ENCODE measurements around the gene DDX4.

DDX4 gene

GRCh38 chr5:55853818-55854217 lies 116.0 kb downstream of the DDX4 start:
- H3K9me3 ChIP-seq (ENCODE audit: insufficient read depth, low read depth, low read length): no peaks in the 10 kb centered on the region
- no peak overlapping the region for H3K9ac ChIP-seq (ENCODE audit: low read depth, low read length)
- 89% methylated on average over 2 of the region's 3 CpGs for WGBS
- H3K36me3 ChIP-seq (ENCODE audit: insufficient read depth, low read length): no peaks in the 10 kb centered on the region
- H3K27me3 ChIP-seq (ENCODE audit: insufficient read depth, low read length): no peaks in the 10 kb centered on the region
- no peaks in the 10 kb centered on the region for H3K4me1 ChIP-seq (ENCODE audit: insufficient read depth, low read length)
- H3K4me3 ChIP-seq (ENCODE audit: low read length): no peak overlapping the region
- no peak overlapping the region for H3K27ac ChIP-seq (ENCODE audit: low read depth, low read length)

GRCh38 chr5:55855509-55855908 lies 117.6 kb downstream of the DDX4 start:
- Histone ChIP-seq H3K27me3 (ENCODE audit: insufficient read depth, low read length) (no peaks in the 10 kb centered on the region), H3K9me3 (ENCODE audit: insufficient read depth, low read depth, low read length) (no peaks in the 10 kb centered on the region), H3K4me3 (ENCODE audit: low read length) (no peak overlapping the region), H3K36me3 (ENCODE audit: insufficient read depth, low read length) (no peaks in the 10 kb centered on the region), H3K9ac (ENCODE audit: low read depth, low read length) (no peak overlapping the region), H3K4me1 (ENCODE audit: insufficient read depth, low read length) (no peaks in the 10 kb centered on the region), H3K27ac (ENCODE audit: low read depth, low read length) (no peak overlapping the region)
- WGBS: 84% methylated on average over 5 of the region's 5 CpGs

GRCh38 chr5:55856516-55857246 lies 118.8 kb downstream of the DDX4 start:
- Histone ChIP-seq H3K27me3 (ENCODE audit: insufficient read depth, low read length) (no peaks in the 10 kb centered on the region), H3K9ac (ENCODE audit: low read depth, low read length) (no peak overlapping the region), H3K27ac (ENCODE audit: low read depth, low read length) (no peak overlapping the region), H3K4me3 (ENCODE audit: low read length) (no peak overlapping the region), H3K4me1 (ENCODE audit: insufficient read depth, low read length) (no peaks in the 10 kb centered on the region), H3K9me3 (ENCODE audit: insufficient read depth, low read depth, low read length) (no peaks in the 10 kb centered on the region), H3K36me3 (ENCODE audit: insufficient read depth, low read length) (no peaks in the 10 kb centered on the region)
- 96% methylated on average over 5 of the region's 5 CpGs for WGBS

GRCh38 chr5:55857247-55857640 lies 119.4 kb downstream of the DDX4 start:
- Histone ChIP-seq H3K36me3 (ENCODE audit: insufficient read depth, low read length) (no peaks in the 10 kb centered on the region), H3K27ac (ENCODE audit: low read depth, low read length) (no peak overlapping the region), H3K4me3 (ENCODE audit: low read length) (no peak overlapping the region), H3K9ac (ENCODE audit: low read depth, low read length) (no peak overlapping the region), H3K4me1 (ENCODE audit: insufficient read depth, low read length) (no peaks in the 10 kb centered on the region), H3K9me3 (ENCODE audit: insufficient read depth, low read depth, low read length) (no peaks in the 10 kb centered on the region), H3K27me3 (ENCODE audit: insufficient read depth, low read length) (no peaks in the 10 kb centered on the region)
- WGBS: 94% methylated on average over 4 of the region's 4 CpGs

GRCh38 chr5:55858104-55858503 lies 120.2 kb downstream of the DDX4 start:
- WGBS: 60% methylated on average over 1 of the region's 2 CpGs

GRCh38 chr5:55860288-55860687 lies 122.4 kb downstream of the DDX4 start:
- Histone ChIP-seq H3K9me3 (ENCODE audit: insufficient read depth, low read depth, low read length) (no peaks in the 10 kb centered on the region), H3K9ac (ENCODE audit: low read depth, low read length) (no peak overlapping the region), H3K27me3 (ENCODE audit: insufficient read depth, low read length) (no peaks in the 10 kb centered on the region), H3K4me1 (ENCODE audit: insufficient read depth, low read length) (no peaks in the 10 kb centered on the region), H3K4me3 (ENCODE audit: low read length) (no peak overlapping the region), H3K27ac (ENCODE audit: low read depth, low read length) (no peak overlapping the region), H3K36me3 (ENCODE audit: insufficient read depth, low read length) (no peaks in the 10 kb centered on the region)
- WGBS: 88% methylated on average over 2 of the region's 3 CpGs

More at GRCh38 chr5:55858104-55858503, 120.2 kb downstream of the DDX4 start:
- Histone ChIP-seq H3K36me3 (ENCODE audit: insufficient read depth, low read length) (no peaks in the 10 kb centered on the region), H3K4me3 (ENCODE audit: low read length) (no peak overlapping the region), H3K27me3 (ENCODE audit: insufficient read depth, low read length) (no peaks in the 10 kb centered on the region), H3K9ac (ENCODE audit: low read depth, low read length) (no peak overlapping the region), H3K27ac (ENCODE audit: low read depth, low read length) (no peak overlapping the region), H3K4me1 (ENCODE audit: insufficient read depth, low read length) (no peaks in the 10 kb centered on the region), H3K9me3 (ENCODE audit: insufficient read depth, low read depth, low read length) (no peaks in the 10 kb centered on the region)

- Histone ChIP-seq H3K4me1 (ENCODE audit: insufficient read depth, low read length) (no peaks in the 10 kb centered on the region), H3K27me3 (ENCODE audit: insufficient read depth, low read length) (no peaks in the 10 kb centered on the region), H3K9me3 (ENCODE audit: insufficient read depth, low read depth, low read length) (no peaks in the 10 kb centered on the region), H3K27ac (ENCODE audit: low read depth, low read length) (no peak overlapping the region), H3K4me3 (ENCODE audit: low read length) (no peak overlapping the region), H3K9ac (ENCODE audit: low read depth, low read length) (no peak overlapping the region), H3K36me3 (ENCODE audit: insufficient read depth, low read length) (no peaks in the 10 kb centered on the region)
- WGBS: 95% methylated on average over 4 of the region's 4 CpGs
Measured at GRCh38 chr5:55860709-55861108, 122.8 kb downstream of the DDX4 start.

GRCh38 chr5:55864606-55865541 lies 127.0 kb downstream of the DDX4 start:
- no peaks in the 10 kb centered on the region for H3K9me3 ChIP-seq (ENCODE audit: insufficient read depth, low read depth, low read length)
- H3K4me3 ChIP-seq (ENCODE audit: low read length): no peak overlapping the region
- no peak overlapping the region for H3K27ac ChIP-seq (ENCODE audit: low read depth, low read length)
- H3K36me3 ChIP-seq (ENCODE audit: insufficient read depth, low read length): no peaks in the 10 kb centered on the region
- no peaks in the 10 kb centered on the region for H3K27me3 ChIP-seq (ENCODE audit: insufficient read depth, low read length)
- H3K4me1 ChIP-seq (ENCODE audit: insufficient read depth, low read length): no peaks in the 10 kb centered on the region
- H3K9ac ChIP-seq (ENCODE audit: low read depth, low read length): no peak overlapping the region
- WGBS: 92% methylated on average over 9 of the region's 9 CpGs

- H3K4me3 ChIP-seq (ENCODE audit: low read length): no peak overlapping the region
- H3K36me3 ChIP-seq (ENCODE audit: insufficient read depth, low read length): no peaks in the 10 kb centered on the region
- no peaks in the 10 kb centered on the region for H3K27me3 ChIP-seq (ENCODE audit: insufficient read depth, low read length)
- H3K4me1 ChIP-seq (ENCODE audit: insufficient read depth, low read length): no peaks in the 10 kb centered on the region
- no peaks in the 10 kb centered on the region for H3K9me3 ChIP-seq (ENCODE audit: insufficient read depth, low read depth, low read length)
- H3K27ac ChIP-seq (ENCODE audit: low read depth, low read length): no peak overlapping the region
- 89% methylated on average over 3 of the region's 3 CpGs for WGBS
- no peak overlapping the region for H3K9ac ChIP-seq (ENCODE audit: low read depth, low read length)
Measured at GRCh38 chr5:55865831-55866230, 128.0 kb downstream of the DDX4 start.

GRCh38 chr5:55866485-55866884 lies 128.6 kb downstream of the DDX4 start:
- H3K4me1 ChIP-seq (ENCODE audit: insufficient read depth, low read length): no peaks in the 10 kb centered on the region
- 93% methylated on average over 8 of the region's 8 CpGs for WGBS
- no peaks in the 10 kb centered on the region for H3K36me3 ChIP-seq (ENCODE audit: insufficient read depth, low read length)
- H3K27ac ChIP-seq (ENCODE audit: low read depth, low read length): no peak overlapping the region
- no peaks in the 10 kb centered on the region for H3K27me3 ChIP-seq (ENCODE audit: insufficient read depth, low read length)
- no peak overlapping the region for H3K4me3 ChIP-seq (ENCODE audit: low read length)
- H3K9ac ChIP-seq (ENCODE audit: low read depth, low read length): no peak overlapping the region
- no peaks in the 10 kb centered on the region for H3K9me3 ChIP-seq (ENCODE audit: insufficient read depth, low read depth, low read length)

Data from HUES64 (cell line).